Adipose tissue (tissue), 3 donors: ENCODE measurements around the gene TRABD2B. TPM values are rescaled to one million over a fixed set of nuclear protein-coding genes. Genes with fewer than 3 reads are reported as not detected.

Experiments used
- H3K27ac ChIP-seq: one replicate; pipeline ENCODE4 v1.5.1; 2013; ENCODE audit warnings: low read depth, low read length
- WGBS, 3 donors: extraction: QIAGEN DNeasy Blood & Tissue Kit; methylation state at CpG; one replicate each; pipeline ENCODE4 v1.1.7; 2013; 5-methylcytosine and 5-hydroxymethylcytosine counted together
- polyA plus RNA-seq, 3 donors: library from polyadenylated mRNA; stranded (reverse); fragments of 200-250 nt; gene quantifications; one replicate each; pipeline ENCODE4 v1.2.3, GENCODE V29; 2013
- donor health status: healthy with polysubstance abuse.
- donor health status: Bipolar disorder and iron deficiency.
- donor health status: healthy.

TRABD2B gene
- polyA plus RNA-seq, 3 donors = 0.46 to 2.4 (median 1.0) TPM

DNA sequence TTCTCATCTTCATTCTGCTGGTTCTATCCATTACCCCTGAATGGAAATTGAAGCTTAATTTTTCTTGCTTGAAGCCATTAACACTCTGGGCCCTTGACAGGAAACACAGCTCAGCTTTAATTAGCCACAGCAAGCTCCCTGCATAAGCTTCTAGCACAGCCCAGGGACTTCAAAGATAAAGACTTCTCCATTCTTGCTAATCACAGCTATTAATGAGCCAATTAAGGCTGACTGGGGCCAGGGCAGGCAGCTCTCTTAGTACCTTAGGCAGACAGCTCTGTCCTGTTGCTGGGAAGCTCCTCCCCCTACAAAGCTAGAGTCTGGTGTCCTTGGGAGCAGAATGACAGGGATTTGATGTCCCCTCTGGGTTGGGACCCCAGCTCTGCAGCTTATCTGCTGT, 27.9 kb upstream of the TRABD2B start:
- no peak overlapping the region for H3K27ac ChIP-seq

DNA sequence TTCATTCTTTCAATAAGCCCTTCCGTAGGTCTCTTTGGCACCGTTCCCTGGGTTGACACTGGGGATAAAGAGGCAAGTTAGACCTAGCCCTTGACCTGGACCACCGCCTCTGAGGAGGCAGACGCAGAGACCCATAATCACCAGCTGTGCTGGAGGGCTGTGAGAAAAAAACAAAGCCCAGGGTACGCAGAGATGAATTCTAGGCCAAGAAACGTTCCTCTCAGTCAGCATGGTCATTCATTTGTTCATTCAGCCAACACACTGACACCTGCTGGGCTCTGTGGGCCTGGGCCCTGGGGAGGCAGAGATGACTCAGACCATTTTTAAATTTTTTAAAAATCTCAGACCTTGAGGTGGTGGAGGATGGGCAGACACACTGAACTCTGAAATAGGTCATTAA, 26.3 kb upstream of the TRABD2B start:
- WGBS, 3 donors = 88 to 92% (median 89%) methylated on average over 6 of the region's 6 CpGs
- no peak overlapping the region for H3K27ac ChIP-seq

DNA sequence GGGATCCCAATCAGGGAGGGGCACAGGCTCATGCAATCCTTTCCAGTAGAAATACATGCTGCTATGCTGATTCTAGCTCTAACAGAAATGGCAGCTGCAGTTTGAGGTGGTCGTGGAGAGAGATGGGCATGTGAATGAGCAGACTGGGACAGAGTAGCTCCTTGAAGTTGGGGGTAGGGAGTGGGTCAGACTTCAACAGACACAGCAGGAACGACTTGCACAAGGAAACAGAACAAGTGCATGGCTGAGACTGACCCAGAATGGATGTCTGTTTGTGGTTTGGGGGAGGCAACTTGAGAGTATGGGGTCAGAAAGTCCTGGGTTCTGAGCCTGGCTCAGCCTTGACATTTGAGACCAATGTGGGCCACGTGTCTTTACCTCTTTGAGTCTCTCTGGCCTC, 25.1 kb upstream of the TRABD2B start:
- H3K27ac ChIP-seq = no peak overlapping the region

DNA sequence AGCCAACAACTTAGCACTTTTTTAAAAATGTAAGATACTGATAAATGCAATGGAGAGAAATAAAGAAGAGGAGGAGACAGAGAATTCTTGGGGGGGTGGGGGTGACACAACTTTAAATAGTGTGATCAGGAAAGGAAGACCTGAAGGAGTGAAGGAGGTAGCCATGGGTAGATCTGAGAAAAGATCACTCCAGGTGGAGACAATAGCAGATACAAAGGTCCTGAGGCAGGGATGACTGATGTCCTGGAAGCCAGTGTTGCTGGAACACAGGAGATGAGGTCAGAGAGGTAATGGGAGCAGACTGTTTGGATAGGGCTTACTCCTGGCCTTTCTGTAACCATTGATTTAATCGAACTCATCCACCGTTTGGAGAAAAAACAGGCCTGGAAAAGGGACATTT, 24.6 kb upstream of the TRABD2B start:
- H3K27ac ChIP-seq = no peak overlapping the region
- 32 to 73% (median 57%) methylated on average over 2 of the region's 2 CpGs for whole genome bisulfite sequencing, 3 donors

More for the DNA sequence above, 25.1 kb upstream of the TRABD2B start:
- 62 to 71% (median 68%) methylated on average over 3 of the region's 3 CpGs for WGBS, 3 donors

DNA sequence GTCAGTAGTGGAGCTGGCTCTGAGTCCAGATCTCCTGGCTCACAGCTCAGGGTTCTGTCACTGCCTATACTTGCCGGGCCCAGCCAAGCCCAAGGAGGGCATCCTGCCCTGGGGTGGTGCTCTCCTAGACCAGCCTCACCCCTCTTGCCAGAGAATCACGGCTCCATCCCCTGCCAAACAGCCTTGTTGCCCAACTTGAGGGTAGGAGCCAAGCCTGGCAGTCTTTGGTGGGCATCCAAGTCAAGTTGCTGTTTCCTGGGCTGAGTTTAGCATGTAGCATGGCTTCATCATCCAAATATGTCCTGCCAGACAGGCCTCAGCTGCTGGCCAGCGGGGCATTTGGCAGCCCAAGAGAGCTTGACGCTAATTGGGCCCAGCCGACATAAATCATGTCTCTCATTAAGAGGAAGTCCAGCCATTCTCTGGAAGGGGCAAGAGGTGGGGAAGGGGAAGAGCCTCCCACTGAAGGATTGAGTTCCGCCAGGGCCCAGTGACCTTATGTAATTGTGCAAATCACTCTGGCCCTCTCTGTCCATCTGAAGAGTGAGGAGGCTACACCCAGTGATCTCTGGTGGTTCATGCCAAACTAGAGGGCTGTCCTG, 22.6 kb upstream of the TRABD2B start:
- H3K27ac ChIP-seq = no peak overlapping the region
- WGBS, 3 donors = 56 to 71% (median 64%) methylated on average over 6 of the region's 6 CpGs

DNA sequence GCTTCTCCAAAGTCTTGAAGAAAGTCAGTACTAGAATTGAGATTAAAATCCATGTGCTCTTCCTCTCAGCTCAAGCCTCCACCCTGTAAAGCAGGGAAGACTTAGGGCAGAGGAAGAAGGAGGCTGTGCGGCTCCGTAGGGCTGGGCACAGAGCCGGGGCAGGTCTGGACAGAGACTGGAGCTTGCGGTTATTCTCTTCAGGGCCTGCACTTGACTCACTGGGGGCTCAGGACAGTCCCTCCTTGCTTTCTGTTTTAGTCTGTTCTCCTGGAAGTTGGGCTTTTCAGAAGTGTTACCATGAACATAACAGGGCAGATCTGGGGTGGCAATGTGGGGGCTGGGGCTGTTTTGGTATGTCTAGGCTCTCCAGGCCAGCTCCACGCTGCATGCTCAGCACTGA, 21.6 kb upstream of the TRABD2B start:
- H3K27ac ChIP-seq = no peak overlapping the region
- WGBS, 3 donors = 92 to 93% (median 92%) methylated on average over 5 of the region's 5 CpGs

DNA sequence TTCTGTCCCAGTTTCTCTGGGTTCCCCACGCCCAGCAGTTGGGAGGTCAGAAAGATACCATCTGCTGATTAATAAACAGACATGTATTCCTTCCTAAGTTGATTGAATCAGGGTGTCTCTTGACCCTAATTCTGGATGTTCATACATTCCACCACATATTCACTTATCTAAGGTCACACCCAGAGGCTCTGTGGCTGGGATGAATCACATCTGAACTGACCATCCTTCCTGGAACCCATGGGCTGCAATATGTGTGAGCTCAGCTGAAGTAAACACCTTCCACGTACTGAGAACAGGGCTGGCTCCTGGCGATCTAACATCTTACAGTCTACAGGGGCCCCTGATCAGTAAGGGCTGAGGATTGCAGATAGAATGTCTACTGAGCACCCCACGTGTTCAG, 20.5 kb upstream of the TRABD2B start:
- WGBS, 3 donors = 55 to 66% (median 62%) methylated on average over 4 of the region's 4 CpGs
- H3K27ac ChIP-seq = no peak overlapping the region

DNA sequence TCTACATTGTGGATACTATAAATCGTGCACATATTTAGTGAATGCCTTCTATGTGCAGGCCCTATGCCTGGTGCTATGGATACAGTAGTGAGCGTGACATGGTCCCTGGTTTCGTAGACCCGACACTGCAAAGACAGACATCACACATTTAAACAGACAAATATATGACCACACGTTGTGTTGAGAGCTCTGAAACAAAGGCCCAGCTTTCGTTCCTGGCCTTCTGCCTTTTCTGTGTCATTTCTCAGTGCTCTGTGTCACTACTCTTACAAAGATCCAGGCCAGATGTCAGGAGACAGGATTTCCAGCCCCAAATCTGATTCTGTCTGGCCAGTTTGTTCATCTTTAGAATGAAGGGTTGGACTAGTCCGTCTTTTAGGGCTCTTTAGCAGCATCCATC, 19.3 kb upstream of the TRABD2B start:
- 75 to 85% (median 76%) methylated on average over 7 of the region's 7 CpGs for WGBS, 3 donors
- no peak overlapping the region for H3K27ac ChIP-seq

DNA sequence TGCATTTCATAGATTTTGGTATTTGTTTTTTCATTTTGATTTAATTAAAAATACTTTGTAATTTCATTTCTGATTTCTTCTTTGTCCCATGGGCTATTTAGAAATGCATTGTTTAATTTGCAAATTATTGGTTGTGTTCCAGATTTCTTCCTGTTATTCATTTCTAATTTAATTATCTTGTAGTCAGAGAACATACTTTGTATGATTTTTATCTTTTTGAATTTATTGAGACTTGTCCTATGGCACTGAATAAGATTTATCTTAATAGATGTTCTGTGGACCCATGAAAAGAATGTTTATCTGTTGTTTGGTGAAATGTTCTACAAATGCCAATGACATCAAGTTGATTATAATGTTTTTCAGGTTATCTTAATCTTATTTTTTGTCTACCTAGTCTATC, 16.1 kb upstream of the TRABD2B start:
- no peak overlapping the region for H3K27ac ChIP-seq

DNA sequence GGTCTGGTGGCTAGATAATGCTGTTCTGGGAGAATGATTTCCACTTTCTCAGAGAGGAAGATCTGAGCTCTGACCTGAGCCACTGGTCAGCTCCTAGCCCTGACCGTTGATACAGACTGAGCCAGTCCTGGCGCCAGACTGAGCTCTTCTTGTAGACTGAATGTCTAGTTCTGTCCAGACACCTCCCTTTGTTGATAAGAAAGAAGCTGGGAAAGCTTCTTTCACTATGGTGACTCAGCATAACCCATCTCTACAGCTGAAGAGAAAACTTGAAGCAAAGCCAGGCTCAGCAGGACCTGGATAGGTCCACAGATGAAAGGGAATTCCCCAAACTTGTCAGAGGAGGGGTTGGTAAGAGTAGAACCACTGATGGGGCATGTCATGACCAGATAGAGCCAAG, 9.9 kb upstream of the TRABD2B start:
- no peak overlapping the region for H3K27ac ChIP-seq
- 61 to 84% (median 77%) methylated on average over 2 of the region's 2 CpGs for WGBS, 3 donors

DNA sequence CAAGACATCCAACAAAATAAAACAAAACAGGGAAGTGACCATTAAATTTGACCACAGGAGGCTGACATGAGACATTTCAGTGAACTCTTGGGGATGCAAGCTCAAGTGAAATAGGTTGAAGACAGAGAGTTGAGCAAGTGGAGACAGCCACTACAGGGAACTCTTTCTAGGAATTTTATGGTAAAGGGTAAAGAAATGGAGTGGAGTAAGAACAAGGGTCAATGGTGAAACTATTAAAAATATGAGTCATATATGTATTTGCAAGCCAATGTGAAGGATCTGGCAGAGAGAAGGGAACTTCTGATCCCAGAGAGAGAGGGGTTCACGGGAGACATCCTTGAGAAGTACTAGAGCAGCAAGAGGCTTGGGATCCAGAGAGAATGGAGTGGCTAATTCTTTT, 9.1 kb upstream of the TRABD2B start:
- 61 to 94% (median 69%) methylated on average over 1 of the region's 1 CpG for WGBS, 3 donors
- H3K27ac ChIP-seq = no peak overlapping the region

DNA sequence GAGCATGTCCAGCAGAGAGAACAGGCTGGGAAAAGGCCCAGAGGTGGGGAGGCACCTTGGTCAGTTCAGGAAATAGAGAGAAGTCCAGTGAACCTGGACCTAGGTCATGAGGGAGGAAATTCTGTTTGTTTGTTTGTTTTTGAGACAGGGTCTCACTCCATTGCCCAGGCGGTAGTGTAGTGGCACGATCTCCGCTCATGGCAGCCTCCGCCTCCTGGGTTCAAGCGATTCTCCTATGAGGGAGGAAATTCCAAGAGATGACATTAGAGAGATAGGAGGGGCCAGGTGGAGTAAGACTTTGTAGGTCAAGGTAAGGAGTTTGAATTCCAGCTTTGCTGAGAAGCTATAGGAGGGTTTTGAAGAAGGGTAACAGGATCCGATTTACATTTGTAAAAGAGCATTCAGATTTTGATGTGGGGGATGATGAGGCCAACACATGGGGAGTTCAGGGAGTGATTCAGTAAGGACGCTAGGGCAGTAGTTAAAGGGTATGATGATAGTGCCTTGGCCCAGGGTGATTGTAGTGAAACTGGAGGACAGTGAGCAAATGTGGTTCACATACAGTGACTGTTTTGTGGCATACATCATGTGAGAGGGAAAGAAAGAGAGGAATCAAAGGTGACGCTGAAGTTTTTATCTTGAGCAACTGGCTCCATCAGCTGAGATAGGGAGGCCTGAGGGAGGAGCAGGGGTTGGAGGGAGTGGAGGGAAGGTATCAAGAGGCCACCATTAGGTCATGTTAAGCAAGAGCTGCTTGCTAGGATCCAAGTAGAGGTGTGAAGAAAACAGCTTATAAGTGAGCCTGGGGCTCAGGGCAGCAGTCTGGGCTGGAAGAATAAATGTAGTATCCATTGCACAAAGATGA, 8.3 kb upstream of the TRABD2B start:
- WGBS, 3 donors = 86 to 93% (median 92%) methylated on average over 8 of the region's 8 CpGs
- H3K27ac ChIP-seq = no peak overlapping the region

DNA sequence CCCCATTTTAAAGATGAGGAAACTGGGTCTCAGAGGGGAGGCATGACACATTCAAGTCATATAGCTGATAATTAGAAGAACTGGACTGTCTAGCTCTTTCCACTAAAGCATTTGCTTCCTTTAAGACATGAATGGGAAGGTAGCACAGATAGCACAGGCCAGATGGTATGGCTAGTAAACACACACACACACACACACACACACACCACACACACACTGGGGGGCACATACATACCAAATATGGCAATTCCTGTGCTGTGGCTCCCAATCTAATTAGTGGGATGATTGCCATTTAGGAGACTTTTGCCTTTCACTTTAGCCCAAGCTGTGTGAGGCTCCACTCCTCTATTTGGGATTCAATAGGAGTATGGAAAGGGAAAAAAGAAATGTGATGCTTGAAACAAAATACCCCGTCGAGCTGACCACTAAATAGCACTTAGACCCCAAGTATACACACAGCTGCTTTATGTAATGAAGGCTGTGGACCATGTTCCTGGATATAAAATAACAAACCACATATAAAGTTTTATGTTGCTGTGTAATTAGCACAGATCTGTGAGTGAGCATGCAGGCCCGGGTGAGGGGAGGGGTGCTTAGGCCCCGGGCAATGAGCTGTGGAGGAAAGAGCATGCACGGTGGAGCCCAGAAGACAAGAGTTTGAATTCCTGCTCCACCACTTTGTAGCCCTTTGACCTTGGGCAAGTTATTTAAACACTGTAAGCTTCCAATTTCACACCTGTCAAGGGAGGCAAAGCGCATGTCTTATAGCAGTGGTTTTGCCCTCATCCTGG, 6.8 kb upstream of the TRABD2B start:
- H3K27ac ChIP-seq = no peak overlapping the region
- 56 to 83% (median 78%) methylated on average over 6 of the region's 6 CpGs for WGBS, 3 donors

DNA sequence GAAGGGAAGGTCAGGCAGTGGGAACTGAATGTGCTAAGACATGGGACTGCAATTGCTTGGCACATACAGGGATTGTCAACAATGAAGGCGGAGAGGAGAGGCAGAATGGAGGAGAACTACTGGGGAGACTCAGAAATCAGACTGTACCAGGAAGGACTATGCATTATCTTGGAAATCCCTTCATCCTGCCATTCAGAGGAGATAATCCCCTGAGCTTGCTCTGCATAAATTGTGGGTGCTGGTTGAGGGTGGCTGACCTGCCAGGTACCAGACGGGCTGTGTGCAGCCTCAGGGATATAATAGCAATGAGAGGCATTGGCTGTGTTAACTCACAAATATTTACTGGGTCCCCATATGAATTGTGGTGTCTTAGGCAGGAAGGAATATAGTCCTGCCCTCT, 5.0 kb upstream of the TRABD2B start:
- WGBS, 3 donors = 84 to 95% (median 94%) methylated on average over 2 of the region's 2 CpGs
- H3K27ac ChIP-seq = no peak overlapping the region

DNA sequence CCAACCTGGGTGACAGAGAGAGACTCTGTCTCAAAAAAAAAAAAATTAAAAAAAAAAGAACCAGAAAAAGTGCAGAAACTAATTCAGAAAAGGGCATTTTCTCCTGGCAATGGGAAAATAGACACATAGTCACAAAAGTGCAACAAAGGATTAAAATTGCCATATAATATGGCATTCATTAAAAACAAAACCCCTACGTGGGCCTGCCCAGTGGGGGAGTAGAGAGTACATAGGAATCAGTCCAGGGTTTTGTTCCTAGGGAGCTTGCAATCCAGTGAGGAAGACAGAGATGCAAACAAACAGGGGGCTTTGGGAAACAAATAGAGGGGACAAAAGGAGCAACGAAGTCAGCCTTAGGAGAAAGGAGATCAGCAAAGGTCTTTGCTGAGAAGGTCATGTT, 4.5 kb upstream of the TRABD2B start:
- WGBS, 3 donors = 65 to 73% (median 67%) methylated on average over 2 of the region's 2 CpGs
- H3K27ac ChIP-seq = no peak overlapping the region

DNA sequence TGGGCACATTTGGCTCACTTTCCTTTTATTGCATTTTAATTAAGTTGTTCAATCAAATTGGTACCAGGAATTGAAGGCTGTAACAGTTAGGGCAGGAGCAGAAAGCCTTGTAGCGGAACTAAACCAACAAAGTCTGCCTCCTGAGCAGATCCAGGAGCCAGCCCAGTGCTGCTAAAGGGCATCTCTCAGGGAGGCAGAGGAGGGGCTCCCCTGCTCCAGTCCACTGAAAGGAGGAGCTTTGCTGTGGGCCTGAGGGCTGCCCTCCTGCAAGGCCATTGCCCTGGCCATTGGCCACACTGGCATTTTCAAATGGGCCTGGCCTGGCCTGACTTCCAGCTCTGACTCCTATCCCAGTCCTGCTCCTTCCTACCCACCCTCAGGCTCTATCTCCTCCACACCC, 3.7 kb upstream of the TRABD2B start:
- no peak overlapping the region for H3K27ac ChIP-seq
- WGBS, 3 donors = 93 to 100% (median 95%) methylated on average over 1 of the region's 1 CpG

DNA sequence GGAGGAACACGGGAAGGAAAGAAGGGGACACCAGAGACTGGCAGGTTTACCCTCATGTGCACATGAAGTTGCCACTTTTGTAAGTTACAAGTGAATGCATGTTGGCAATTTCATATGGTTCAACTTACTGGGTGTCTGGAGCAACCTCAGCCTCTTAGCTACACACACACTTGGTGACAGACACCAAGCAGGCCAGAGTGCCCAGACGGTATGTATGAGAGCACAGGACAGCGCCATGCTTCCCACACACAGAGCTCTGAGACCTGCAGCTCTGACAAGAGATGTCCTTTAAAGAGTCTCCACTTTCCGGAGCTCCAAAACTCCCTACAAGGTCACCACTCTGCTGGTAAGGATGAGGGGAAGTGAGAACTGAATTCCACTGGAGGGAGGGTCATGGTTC, 1.9 kb upstream of the TRABD2B start:
- no peak overlapping the region for H3K27ac ChIP-seq
- 78 to 88% (median 87%) methylated on average over 4 of the region's 4 CpGs for WGBS, 3 donors

DNA sequence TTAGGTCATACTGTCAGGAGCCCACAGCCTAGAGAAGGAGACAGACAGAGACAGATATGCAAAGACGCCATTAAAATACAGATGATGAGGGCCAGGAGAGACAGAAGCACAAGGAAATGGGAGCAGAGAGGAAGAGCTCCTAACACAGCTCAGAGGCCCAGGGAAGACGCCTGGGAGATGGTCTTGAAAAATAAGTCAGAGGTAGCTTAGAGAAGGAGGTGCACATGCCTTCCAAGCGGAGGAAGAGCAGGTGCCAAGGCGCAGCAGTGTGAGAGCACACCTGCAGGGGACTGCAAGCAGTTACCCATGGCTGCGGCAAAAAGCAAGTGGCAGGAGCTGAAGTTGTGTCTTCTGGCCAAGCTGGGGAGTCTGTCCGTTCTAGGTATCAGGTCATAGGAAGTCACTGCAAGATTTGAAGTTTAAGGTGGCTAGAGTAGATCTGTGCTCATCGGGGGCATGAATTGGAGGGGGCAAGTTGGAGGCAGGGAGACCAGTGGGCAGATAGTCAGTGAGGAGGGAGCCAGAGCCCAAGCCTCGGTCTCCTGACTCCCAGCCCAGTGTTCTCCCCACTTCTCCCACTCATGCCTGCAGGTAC, 1.3 kb upstream of the TRABD2B start:
- H3K27ac ChIP-seq = no peak overlapping the region
- WGBS, 3 donors = 73 to 89% (median 88%) methylated on average over 8 of the region's 8 CpGs
